ENCODE data around the gene PGD.

- TF ChIP-seq CTCF (IDR thresholded peaks at IDR 0.05; ENCODE audit: borderline replicate concordance, extremely low read depth, low read length, poor library complexity, severe bottlenecking) (no peak), EZH2 (IDR thresholded peaks at IDR 0.05; ENCODE audit: borderline replicate concordance, low read depth, low read length, severe bottlenecking) (no peak)
These were observed 41.4 kb downstream of the PGD start for GRCh38 chr1:10440305-10440704.
